Parathyroid adenoma (tissue), 2 donors: Measurements from ENCODE around the gene MAMSTR.

ENCODE experiments used
- H2AFZ ChIP-seq: fragments of 300-600 bp; sonication (generic); one replicate; pipeline ENCODE4 v1.7.0; 2017; ENCODE audit warnings: antibody characterized with exemption, mild to moderate bottlenecking
- H3K27ac ChIP-seq: fragments of 300-600 bp; sonication (generic); one replicate; pipeline ENCODE4 v1.7.0; 2017
- H3K27me3 ChIP-seq: fragments of 300-600 bp; sonication (generic); one replicate; pipeline ENCODE4 v1.7.0; 2017; ENCODE audit warnings: low read length; ENCODE audit not compliant: control insufficient read depth, insufficient read depth
- H3K36me3 ChIP-seq: fragments of 300-600 bp; sonication (generic); one replicate; pipeline ENCODE4 v1.7.0; 2017; ENCODE audit warnings: low read length; ENCODE audit not compliant: control insufficient read depth, insufficient read depth
- H3K4me1 ChIP-seq: fragments of 300-600 bp; sonication (generic); one replicate; pipeline ENCODE4 v1.7.0; 2017; ENCODE audit warnings: control low read depth
- H3K4me2 ChIP-seq: fragments of 300-600 bp; sonication (generic); one replicate; pipeline ENCODE4 v1.7.0; 2017; ENCODE audit warnings: low read length
- H3K4me3 ChIP-seq: fragments of 300-600 bp; sonication (generic); one replicate; pipeline ENCODE4 v1.7.0; 2017; ENCODE audit warnings: low read depth, low read length
- H3K79me2 ChIP-seq: fragments of 300-600 bp; sonication (generic); one replicate; pipeline ENCODE4 v1.7.0; 2017; ENCODE audit warnings: control low read depth
- H3K9ac ChIP-seq: fragments of 300-600 bp; sonication (generic); one replicate; pipeline ENCODE4 v1.7.0; 2017; ENCODE audit warnings: mild to moderate bottlenecking
- H3K9me3 ChIP-seq: fragments of 300-600 bp; sonication (generic); one replicate; pipeline ENCODE4 v1.7.0; 2017; ENCODE audit warnings: low read length; ENCODE audit not compliant: control insufficient read depth
- TF ChIP-seq, protein P1 (sequence below): fragments of 300-600 bp; sonication (generic); IDR thresholded peaks from one replicate; pipeline ENCODE4 v1.7.0; 2017; ENCODE audit warnings: antibody characterized with exemption, mild to moderate bottlenecking
- donor health status: primary hyperparathyroidism.

The MAMSTR gene

DNA sequence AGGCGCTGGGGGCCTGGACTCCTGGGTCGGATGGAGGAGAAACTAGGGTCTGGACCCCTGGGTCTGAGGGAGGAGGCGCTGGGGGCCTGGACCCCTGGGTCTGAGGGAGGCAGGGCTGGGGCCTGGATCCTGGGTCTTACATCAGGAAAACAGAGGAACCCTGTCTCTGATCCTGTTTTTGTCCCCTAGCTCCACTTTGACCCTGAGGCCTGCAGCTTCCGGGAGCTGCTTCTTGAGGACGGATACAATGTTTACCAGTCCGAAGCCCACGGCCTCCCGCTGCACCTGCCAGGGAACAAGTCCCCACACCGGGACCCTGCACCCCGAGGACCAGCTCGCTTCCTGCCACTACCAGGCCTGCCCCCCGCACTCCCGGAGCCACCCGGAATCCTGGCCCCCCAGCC lies 38.2 kb upstream of the MAMSTR start:
- no peaks in the 10 kb centered on the region for H3K79me2 ChIP-seq
- no peak overlapping the region for H2AFZ ChIP-seq
- H3K4me1 ChIP-seq: peaks cover 4% of the 10 kb centered on the region
- TF ChIP-seq, protein P1, sequence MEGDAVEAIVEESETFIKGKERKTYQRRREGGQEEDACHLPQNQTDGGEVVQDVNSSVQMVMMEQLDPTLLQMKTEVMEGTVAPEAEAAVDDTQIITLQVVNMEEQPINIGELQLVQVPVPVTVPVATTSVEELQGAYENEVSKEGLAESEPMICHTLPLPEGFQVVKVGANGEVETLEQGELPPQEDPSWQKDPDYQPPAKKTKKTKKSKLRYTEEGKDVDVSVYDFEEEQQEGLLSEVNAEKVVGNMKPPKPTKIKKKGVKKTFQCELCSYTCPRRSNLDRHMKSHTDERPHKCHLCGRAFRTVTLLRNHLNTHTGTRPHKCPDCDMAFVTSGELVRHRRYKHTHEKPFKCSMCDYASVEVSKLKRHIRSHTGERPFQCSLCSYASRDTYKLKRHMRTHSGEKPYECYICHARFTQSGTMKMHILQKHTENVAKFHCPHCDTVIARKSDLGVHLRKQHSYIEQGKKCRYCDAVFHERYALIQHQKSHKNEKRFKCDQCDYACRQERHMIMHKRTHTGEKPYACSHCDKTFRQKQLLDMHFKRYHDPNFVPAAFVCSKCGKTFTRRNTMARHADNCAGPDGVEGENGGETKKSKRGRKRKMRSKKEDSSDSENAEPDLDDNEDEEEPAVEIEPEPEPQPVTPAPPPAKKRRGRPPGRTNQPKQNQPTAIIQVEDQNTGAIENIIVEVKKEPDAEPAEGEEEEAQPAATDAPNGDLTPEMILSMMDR: no peak
- H3K36me3 ChIP-seq: no peaks in the 10 kb centered on the region
- no peaks in the 10 kb centered on the region for H3K9me3 ChIP-seq
- no peak overlapping the region for H3K4me3 ChIP-seq
- H3K4me2 ChIP-seq: no peak overlapping the region
- H3K27me3 ChIP-seq: no peaks in the 10 kb centered on the region
- no peak overlapping the region for H3K9ac ChIP-seq
- H3K27ac ChIP-seq: no peak overlapping the region

DNA sequence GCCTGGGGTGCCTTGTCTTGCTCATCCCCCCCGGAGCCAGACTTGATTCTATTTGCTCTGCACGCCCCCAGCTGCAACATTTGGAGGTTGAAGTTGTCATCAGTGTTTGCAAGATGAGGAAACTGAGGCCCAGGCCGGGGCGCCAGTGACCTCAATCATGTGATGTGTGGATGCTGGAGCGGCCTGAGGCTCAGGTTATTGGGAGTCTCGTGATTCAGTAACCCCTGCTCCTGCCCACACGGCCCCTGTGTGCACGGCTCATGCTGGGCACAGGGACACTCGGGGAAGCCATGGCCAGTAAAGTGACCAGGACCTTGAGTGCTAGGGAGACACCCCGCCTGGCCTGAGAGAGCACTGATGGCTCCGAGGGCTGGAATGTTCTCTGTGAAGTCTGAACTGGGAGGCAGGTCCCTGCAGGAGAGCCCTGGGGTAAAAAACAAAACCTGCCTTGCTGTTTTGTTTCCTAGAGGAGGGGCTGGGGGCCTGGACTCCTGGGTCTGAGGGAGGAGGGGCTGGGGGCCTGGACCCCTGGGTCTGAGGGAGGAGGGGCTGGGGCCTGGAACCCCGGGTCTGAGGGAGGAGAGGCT lies 37.7 kb upstream of the MAMSTR start:
- H3K79me2 ChIP-seq: no peaks in the 10 kb centered on the region
- no peaks in the 10 kb centered on the region for H3K36me3 ChIP-seq
- TF ChIP-seq, protein P1: no peak
- H3K4me3 ChIP-seq: no peak overlapping the region
- H3K9ac ChIP-seq: no peak overlapping the region
- H3K9me3 ChIP-seq: no peaks in the 10 kb centered on the region
- no peaks in the 10 kb centered on the region for H3K27me3 ChIP-seq
- H3K27ac ChIP-seq: no peak overlapping the region
- peaks cover 4% of the 10 kb centered on the region for H3K4me1 ChIP-seq
- no peak overlapping the region for H2AFZ ChIP-seq
- H3K4me2 ChIP-seq: no peak overlapping the region

DNA sequence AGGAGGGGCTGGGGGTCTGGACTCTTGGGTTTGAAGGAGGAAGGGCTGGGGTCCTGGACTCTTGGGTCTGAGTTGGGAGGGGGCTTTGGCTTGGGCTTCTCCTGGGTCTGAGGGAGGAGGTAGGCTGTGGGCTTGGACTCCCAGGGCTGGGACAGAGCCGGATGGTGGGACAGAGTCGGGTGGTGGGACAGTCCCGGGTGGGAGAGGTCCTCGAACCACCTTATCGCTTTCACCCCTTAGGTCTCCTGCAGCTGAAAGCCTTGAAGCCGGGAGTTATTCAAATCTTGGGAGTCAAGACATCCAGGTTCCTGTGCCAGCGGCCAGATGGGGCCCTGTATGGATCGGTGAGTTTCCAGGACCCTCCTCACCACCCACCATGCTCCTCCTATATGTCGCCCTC lies 37.2 kb upstream of the MAMSTR start:
- no peak overlapping the region for H3K4me2 ChIP-seq

DNA sequence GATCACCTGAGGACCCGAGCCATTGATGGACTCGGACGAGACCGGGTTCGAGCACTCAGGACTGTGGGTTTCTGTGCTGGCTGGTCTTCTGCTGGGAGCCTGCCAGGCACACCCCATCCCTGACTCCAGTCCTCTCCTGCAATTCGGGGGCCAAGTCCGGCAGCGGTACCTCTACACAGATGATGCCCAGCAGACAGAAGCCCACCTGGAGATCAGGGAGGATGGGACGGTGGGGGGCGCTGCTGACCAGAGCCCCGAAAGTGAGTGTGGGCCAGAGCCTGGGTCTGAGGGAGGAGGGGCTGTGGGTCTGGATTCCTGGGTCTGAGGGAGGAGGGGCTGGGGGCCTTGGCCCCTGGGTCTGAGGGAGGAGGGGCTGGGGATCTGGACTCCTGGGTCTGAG lies 36.7 kb upstream of the MAMSTR start:
- Histone ChIP-seq H3K9me3 (no peaks in the 10 kb centered on the region), H3K9ac (no peak overlapping the region), H3K4me3 (no peak overlapping the region), H3K36me3 (no peaks in the 10 kb centered on the region), H3K4me2 (no peak overlapping the region), H3K27ac (no peak overlapping the region), H3K27me3 (no peaks in the 10 kb centered on the region), H3K4me1 (peaks cover 4% of the 10 kb centered on the region), H2AFZ (no peak overlapping the region), H3K79me2 (peaks cover 2% of the 10 kb centered on the region)
- TF ChIP-seq, protein P1: no peak

More for the DNA sequence above, 37.2 kb upstream of the MAMSTR start:
- no peak overlapping the region for H3K27ac ChIP-seq
- TF ChIP-seq, protein P1: no peak
- no peaks in the 10 kb centered on the region for H3K79me2 ChIP-seq
- H3K36me3 ChIP-seq: no peaks in the 10 kb centered on the region
- peaks cover 4% of the 10 kb centered on the region for H3K4me1 ChIP-seq
- H3K4me3 ChIP-seq: no peak overlapping the region
- no peak overlapping the region for H3K9ac ChIP-seq
- no peak overlapping the region for H2AFZ ChIP-seq
- no peaks in the 10 kb centered on the region for H3K27me3 ChIP-seq
- no peaks in the 10 kb centered on the region for H3K9me3 ChIP-seq

DNA sequence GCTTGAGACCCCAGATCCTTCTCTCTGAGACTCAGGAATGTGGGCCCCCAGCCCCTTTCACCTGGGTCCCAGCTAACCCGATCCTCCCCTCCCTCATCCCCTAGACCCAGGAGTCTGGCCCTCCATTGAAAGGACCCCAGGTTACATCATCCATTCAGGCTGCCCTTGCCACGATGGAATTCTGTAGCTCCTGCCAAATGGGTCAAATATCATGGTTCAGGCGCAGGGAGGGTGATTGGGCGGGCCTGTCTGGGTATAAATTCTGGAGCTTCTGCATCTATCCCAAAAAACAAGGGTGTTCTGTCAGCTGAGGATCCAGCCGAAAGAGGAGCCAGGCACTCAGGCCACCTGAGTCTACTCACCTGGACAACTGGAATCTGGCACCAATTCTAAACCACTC lies 36.3 kb upstream of the MAMSTR start:
- Histone ChIP-seq H3K36me3 (no peaks in the 10 kb centered on the region), H2AFZ (no peak overlapping the region), H3K4me1 (peaks cover 4% of the 10 kb centered on the region), H3K4me3 (no peak overlapping the region), H3K9ac (no peak overlapping the region), H3K27ac (no peak overlapping the region), H3K9me3 (no peaks in the 10 kb centered on the region), H3K79me2 (peaks cover 3% of the 10 kb centered on the region), H3K27me3 (no peaks in the 10 kb centered on the region), H3K4me2 (no peak overlapping the region)
- TF ChIP-seq, protein P1: no peak
